NCI-H345 treated with DMSO at 0.1 percent for 48 hours (cell line): ENCODE measurements around the gene QSOX2.

Source experiments
- DNase-seq: peaks from one replicate; lab custom pipeline; 2025; ENCODE audit not compliant: unreplicated experiment; lab: John Stamatoyannopoulos, UW

Gene QSOX2

DNA sequence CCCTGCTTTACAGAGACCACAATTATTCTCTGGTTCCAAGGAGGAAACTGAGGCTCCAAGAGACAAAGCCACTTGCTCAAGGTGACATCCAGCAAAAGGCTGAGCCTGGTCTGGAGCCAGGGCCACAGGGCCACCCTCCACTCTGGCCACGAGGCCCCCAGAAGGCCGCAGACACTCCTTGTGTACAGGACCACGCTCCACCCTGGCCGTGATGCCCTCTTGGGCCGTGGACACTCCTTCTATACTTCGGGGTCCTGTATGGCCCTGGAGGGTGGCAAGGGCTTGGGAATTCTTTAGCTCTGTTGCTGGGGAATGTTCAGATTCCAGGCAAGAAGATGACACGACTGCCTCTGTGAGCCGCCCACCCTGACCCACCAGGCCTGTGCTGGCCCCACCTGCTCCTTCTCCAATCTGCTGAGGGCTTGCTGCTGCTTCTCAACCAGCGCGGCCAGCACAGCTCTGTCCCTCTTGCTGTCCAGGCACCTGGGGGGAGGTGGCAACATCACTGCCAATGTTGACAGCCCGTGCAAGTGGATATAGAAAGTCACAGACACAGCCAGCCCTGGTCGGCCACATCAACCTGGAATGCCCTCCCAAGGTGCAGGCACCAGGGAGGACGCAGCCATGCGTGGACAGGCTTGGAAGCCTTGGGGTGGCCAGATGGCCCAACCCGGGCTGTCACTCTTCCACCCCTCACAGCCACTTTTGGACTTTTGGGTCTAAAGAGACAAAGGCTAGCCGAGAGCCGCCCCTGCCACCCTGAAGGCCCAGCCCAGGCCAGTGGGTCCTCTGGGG lies 20.1 kb upstream of the QSOX2 start:
- no peak for DNase-seq

DNA sequence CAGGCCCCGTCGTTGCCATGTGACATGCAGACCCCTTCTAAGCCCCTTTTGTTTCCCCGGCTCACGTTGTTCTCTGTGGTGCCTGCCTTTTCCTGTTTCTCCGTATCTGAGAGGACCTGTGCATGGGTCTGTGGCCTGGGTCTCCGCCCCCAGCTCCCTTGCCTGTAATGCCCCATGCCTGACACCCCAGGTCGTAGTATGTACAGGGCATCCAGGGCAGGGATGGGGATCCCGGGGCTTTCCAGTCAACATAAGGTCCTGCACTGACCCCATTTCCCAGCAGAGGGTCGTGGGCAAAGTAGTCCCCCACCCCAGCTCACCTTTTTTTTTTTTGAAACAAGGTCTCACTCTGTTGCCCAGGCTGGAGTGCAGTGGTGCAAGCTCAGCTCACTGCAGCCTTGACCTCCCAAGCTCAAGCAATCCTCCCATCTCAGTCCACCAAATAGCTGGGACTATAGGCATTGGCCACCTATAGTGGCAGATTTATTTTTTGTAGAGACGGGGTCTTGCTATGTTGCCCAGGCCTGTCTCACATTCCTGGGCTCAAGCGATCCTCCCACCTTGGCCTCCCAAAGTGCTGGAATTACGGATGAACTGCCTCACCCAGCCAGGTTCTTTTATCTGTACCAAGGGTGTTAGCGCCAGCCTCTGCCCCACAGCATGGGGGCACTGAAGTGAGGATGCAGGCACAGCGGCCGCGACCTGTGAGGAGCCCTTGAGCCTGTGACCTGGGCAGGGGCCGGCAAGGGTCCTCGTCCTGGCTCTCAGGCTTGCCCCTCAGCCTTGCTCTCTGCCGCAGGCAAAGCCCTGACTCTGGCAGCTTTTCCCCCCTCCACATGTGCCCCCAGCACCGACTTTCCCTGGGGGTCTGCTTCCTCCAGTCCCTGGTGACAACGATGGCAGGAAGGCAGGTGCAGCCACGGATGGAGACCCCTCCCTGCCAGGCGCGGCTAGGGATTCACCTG lies 19.1 kb upstream of the QSOX2 start:
- DNase-seq = no peak

DNA sequence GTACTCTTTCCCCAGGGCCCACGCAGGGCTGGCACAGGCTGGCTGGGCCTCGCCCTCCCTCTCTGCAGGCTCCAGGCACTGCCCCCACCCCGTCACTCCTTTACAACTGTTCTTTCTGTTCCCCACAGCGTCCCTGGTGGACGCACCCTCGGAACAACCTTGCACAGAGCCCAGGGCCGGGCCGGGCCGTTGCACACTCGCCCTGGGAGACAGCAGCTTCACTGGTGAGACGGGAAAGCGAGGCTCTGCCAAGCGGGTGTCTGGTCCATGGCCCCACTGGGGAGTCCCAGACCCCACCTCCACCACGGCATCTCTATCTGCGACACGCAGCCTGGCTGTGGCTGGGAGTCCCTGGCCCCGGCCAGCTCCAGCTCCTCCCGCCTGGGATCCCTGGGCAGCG lies 18.4 kb upstream of the QSOX2 start:
- DNase-seq = no peak

DNA sequence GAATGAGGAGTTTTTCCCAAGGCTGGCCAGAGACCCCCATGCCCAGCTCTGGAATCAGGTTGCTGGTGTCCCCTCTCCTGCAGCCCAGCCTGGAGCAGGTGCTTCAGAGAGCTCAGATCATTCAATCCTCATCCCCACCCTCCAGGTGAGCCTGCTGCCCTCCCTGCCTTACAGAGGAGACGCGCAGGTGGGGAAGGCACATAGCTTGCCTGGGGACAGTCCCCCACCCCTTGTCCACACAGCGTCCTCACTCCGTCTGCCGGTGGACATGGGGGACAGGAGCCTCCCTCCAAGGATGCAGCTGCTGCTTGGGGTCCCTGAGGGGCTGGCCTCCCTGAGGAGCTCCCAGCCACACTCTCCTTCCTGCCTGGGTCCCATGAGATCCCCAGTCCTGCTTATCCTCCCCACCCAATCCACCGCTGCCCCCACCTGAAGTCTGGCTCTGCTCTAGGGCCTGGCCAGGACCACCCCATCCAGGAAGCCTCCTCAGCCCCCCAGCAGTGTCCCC lies 17.1 kb upstream of the QSOX2 start:
- no peak for DNase-seq

DNA sequence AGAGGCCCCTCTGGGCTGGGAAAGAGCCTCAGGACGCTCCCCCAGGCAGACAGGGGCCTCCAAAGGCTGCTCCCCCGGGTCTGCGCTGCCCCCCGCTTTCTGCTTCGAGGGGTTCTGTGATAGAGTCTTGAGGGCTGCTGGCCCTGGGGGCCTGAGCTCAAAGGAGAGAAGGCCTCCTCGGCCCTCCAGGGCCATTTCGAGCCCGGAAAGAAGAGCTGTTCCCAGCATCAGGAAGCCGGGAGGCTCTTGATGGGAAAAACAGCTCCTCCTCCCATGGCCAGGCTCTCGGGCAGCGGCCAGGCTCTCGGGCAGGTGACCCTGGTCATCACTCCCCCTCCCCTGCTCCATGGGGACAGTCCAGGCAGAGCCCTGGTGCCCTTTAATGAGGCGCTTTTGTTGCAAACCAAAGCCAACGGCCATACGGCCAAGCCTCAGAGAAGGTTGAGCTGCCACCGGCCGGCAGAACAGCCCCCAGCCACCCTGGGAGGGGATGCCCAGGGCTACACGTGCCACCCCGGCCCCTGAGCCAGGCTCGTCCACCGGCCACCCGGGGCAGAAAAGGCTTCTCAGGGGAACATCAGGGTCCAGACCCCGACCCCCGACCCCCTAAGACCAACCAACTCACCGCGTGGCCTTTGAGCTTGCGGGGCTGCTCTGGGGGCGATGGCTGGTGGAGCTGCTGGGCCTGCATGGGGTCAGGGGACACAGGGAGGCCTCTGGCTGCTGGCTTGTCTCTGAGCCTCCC lies 16.2 kb upstream of the QSOX2 start:
- DNase-seq = no peak

DNA sequence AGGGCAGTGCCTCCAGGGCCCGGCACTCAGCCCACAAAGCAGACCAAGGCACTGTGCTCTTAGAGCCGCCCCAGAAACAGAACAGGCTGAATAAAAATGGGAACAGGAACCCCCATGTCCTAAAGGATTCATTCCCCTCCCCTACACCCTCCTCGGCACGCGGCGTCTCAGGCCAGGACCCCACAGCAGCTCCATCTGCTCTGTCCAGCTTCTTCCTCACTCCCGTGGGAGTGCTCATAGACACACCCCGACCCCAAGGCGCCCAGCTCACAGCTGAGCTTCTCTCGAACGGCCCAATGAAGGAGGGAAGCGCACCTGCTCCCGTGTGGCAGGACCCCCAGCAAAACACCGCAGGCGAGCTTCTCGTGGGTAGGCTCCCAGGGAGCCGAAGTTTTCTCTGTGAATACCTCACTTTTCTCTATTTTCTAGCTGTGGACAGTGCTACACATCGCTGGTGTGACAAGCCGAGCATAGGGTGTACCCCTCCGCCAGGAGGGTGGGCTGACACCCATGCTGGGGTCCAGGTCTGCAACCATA lies 15.4 kb upstream of the QSOX2 start:
- no peak for DNase-seq

DNA sequence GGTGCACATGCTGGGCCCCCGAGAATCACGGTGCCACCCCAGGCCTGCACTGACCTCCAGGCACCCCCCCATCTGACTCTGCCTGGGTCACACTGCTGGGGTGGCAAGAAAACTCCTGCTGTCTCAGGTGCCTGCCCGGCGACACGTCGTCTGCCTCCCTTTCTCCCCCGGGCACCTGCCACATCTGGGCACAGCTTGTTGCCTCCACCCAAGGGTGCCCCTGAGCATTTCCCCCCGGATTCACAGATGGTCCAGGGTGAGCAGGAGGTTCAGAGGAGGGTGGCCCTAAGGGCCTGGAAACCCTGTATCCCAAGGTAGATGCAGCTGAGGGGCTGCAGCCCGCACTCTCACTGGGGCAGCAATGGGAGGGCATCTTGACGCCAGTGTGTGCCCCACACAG lies 14.9 kb upstream of the QSOX2 start:
- DNase-seq = no peak

DNA sequence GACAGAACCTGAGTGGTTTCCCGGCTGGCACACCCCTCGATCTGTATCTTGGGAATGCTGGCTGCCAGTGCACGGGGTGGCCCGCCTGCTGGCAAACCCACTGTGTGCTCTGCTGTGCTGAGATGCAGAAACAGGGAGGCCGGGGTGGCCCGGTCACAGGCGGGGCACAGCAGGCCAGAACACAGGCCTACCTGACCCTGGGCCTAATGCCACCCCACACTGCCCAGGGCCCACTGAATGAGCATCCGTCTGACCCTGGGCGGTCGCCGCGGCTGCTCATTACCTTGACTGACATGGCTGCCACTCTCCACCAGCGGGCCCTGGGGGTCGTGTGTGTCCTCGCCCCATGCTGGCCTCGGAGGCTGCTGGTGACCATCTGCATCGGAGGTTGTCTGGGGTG lies 14.2 kb upstream of the QSOX2 start:
- no peak for DNase-seq

DNA sequence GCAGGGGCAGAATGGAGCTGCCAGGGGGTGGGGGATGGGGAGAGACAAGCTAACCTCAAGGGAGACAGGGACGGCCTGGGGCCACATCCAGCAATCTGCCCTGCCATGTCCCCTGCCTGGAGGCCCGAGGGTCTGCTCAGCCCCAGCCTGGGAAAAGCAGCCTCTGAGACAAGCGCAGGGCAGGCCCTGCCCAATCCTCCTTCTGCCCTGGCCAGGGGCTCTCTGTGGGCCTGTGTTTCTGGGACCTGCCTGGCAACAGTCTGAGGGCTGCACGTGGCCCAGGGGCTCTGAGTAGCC lies 13.9 kb upstream of the QSOX2 start:
- no peak for DNase-seq

DNA sequence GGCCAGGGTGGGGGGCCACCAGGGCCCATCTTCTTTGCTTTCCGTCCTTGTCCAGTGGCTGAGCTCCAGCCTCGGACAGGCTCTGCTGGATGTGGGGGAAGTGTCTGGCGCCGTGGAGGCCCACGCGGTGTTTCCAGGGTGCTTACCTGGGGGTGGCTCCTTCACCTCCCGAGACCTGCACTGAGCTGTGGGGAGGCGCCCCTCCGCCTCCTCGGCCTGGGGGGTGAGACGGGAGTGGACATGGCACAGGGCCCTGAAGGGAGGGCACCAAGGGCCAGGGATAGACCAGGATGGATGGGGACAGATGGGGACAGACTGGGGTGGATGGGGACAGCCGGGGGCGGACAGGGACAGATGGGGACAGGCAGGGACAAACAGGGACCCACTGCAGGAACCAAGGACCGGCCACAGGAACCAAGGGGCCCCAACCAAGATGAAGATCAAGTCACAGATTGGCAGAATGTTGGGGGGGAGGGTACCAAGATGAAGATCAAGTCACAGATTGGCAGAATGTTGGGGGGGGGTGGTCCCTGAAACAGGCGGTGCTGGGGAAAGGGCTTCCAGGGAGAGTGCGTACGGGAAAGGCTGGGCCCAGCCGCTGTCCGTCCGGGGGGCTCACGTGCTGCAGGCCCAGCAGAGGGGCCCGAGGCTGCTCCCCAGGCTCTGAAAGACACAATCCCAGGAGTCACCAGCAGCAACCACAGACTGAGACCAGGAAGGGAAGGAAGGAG lies 13.3 kb upstream of the QSOX2 start:
- no peak for DNase-seq

DNA sequence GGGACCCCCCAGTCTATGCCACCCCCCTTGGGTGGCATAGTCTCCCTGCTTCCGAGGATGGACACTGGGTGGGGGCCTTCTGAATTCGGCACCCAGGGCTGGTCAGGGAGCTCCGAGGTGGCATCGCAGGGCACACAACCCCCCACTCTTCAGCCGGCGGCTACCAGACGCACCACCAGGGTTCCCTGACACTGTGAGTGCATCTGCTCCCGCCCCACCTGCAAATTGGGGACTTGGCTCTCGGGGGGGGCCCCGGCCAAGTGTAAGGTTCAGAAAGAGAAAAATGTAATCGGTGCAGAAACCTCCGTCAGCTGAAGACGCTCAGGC lies 12.7 kb upstream of the QSOX2 start:
- DNase-seq = no peak

DNA sequence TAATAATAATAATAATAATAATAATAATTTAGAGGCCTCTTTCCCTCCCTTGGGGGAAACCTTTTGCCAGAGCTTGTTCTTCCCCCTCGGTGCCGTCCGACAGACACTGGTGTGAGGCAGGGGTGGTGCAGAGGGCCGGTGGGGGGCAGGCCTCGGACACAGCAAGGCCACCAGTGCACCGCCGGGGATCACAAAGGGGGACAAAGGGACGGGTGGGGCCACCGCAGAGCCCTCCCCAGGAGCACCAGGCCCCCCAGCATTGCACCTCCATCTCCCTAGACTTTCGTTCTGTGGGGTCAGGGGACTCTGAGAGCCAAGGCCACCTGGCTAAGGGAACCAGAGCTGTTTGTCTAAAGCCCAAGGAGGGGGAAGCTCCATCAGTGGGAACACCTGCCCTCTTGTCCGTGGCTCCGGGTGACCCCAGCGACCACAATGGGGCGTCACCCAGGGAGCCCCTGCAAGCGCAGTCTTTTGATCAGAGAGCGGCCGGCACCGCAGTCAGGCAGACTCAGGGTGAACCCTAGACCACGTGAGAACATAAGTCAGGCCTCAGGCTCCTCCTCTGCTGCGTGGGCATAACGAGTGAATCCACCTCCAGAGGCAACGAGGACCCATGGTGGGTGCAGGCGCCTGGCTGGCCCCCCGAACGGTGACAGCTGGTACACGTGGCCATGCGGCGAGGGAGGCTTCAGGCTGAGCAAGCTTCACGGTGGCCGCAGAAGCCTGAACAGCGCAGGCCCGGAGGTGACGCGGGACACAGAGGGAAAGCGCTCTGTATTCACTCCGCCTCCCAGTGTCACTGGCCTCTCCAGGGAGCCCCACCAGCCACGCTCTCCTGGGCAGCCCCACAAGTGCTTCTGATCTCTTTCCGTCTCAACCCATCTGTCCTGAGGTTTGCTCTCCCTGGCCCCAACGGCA lies 12.0 kb upstream of the QSOX2 start:
- DNase-seq = no peak

DNA sequence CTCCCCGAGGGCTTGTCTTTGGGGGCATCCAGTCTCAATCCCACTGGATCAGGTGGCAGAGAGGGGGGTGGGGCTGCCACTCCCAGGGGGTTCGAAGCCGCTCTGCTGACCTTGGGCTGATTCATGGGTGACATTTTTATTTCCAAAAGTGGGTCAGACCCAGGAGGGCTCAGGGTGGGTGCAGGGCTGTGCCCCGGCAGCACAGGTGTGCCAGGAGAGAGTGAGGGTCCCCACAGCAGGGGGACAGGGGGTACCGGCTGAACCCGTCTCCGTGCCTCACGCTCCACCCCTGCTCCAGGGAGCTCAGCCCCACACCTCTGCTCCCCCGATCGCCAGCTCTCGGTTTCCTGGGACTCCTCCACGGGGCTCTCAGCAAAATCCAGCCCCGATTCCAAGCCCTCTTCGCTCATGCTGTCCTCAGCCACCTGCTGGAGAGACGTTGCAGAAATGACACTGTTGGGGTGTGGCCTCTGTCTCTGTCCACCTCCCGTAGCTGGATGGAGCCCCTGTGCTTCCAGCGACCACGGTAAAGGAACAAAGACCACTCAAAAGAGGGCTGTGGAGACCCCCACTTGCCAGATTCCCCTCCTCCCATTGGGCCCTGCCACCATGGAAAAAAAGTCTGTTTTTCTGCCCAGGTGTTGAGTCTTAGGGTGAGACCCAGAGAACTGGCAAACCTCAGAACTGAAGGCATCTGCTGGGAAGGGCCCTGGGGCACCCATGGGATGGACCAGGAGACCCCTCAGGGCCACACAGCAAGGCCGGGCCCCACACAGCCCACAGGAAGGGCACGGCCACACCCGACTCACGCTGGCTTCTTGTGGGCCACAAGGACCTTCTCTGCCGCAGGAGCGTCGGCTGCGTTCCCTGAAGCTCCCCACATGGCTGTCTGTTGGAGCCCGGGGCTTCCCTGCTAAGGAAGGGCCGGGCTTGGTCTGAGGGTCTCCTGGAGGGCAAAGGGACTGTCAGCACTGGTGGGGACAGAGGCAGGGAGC lies 10.6 kb upstream of the QSOX2 start:
- no peak for DNase-seq

DNA sequence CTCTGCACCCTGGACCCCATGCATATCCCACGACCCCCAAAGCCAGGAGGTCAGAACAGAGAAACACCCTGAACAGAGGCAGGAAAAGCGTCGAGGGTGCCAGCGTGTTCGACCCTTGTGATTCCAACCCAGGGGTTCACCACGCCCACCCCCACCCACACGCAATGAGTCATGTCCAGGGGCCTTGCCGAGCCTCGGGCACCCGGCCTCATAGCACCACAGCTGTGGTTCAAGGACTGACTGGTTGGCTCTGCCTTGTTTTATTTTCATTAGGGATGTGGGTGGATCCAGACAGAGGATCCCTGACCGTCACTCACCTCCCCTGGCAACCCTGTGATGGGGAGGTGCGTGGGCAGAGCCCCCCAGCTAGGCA lies 9.5 kb upstream of the QSOX2 start:
- no peak for DNase-seq

DNA sequence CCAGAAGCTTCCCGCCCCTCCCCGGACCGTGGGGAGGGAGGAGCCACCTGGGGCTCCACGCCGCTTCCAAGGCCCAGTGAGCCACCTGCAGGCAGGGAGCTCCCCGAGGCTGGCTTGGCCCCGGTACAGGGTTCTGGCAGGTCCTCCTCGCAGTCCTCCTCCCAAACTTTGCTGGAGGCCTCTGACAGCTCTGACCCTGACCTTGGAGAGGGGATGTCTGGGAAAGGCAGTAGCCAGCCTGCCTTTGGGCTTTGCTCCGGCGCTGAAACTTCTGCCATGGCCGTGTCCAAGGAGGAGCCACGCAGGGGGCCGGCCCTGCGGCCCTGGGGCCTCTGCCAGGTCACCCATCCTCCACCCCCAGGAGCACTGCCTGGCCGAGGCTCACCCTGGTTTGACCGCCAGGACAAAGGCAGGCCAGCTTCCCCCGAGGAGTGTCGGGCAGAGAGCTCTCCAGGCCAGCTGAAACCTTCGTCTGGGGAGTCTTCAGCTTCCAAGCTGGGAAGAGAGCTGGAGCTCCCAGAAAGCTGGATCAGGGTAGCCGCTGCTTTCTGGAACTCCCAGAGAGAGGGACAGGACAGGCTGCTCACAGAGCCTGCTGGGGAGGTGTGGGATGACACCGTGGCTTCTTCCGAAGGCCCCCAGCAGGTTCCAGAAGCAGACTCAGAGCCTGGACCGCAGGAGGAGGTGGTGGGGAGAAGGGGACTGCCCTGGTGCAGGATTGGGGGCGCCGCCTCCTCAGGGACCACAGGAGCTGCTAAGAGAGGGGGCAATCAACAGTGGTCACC lies 9.0 kb upstream of the QSOX2 start:
- DNase-seq = no peak

DNA sequence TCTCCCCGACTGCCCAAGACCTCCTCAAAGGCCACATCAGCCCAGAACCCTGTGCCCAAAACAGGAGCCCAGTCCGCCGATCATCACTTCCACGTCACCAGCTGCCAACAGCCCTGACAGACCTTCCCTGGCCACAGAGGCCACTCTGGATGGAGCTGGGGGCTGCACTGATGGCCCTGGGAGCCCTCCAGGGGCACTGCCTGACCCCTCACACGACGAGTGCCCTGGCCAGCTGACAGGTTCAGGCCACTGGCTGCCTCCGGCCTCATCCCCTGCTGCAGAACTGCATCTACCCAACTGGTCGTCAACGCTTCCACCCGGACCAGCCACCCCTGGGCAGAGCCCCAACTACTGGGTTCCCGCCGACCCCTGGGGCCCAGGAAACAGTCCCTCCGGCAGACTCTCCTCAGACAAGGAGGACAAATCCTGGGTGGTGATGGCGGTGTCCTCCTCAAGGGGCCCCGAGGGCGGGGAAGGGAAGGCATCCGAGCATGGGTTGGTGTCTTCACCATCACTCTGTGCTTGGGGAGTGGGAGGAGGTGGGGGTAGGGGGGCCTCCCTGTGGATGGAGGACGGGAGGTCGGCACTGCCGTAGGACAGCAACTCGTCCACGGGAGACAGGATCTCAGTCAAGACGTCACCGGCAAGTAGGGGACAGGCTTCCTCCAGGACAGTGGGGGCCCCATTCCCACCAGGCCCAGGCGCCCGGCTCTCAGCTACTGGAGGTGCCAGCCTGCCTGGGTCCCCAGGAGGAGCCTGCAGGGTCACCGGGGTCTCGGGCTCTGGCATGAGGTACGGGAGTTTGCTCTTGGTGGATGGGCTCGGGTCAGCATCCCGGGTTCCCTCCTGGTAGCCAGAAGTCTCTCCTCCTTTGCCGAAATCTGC lies 7.9 kb upstream of the QSOX2 start:
- no peak for DNase-seq

DNA sequence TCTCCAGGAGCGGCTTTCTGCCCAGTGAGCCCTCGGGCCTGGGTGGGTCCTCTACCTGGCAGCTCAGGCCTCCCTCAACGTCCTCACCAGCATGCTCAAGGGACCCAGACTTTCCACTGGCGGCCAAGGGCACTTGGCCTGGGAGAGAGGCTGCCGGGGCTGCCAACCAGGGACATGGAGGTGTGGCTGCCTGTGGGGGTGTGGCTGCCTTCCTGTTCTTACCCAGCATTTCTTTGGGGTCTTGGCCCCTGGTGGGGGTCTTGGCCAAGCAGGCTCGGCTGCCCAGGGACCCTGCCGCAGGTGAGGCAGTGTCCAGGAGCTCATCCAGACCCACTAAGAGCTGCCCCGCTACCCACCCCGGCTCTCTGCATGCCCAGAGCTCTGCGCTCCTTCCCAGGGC lies 7.2 kb upstream of the QSOX2 start:
- DNase-seq = no peak
